MCF 10A (cell line): ENCODE data around the gene TXNDC15. TPM values are rescaled to one million over a fixed set of nuclear protein-coding genes. Genes with fewer than 3 reads are reported as not detected.
"Not testable (repeated sequence)": the region's sequence is repeated elsewhere in the genome, so short reads cannot be mapped to it uniquely, and the experiment has no call there.

Experiments used
- BruUV-seq: library from RNA; stranded (reverse); fragments of 400-500 nt; replicated peaks from 2 replicates; lab custom pipeline; 2021; lab: Mats Ljungman, UMichigan
- CTCF ChIA-PET: fragments of 300-600 bp; sonication (Branson Sonifier 250); formaldehyde crosslinking; extraction: SDS; loops from one replicate; lab custom pipeline; 2021; ENCODE audit warnings: antibody characterized with exemption, inconsistent platforms; lab: Yijun Ruan, JAX
- POLR2A ChIA-PET: fragments of 300-600, 350-650 bp; sonication (Branson Sonifier 250); formaldehyde crosslinking; extraction: SDS; loops from one replicate; lab custom pipeline; 2020; ENCODE audit warnings: antibody characterized with exemption, inconsistent platforms; lab: Yijun Ruan, JAX
- DNase-seq: peaks from one replicate; pipeline ENCODE4 v3.0.0-alpha.2; 2018; ENCODE audit not compliant: unreplicated experiment
- H3K27ac Mint-ChIP-seq: one replicate; pipeline ENCODE4 v1.8.0; 2022; ENCODE audit warnings: mild to moderate bottlenecking, low read depth, mixed read lengths; ENCODE audit not compliant: unreplicated experiment
- H3K27me3 Mint-ChIP-seq: one replicate; pipeline ENCODE4 v1.8.0; 2022; ENCODE audit warnings: mixed read lengths; ENCODE audit not compliant: insufficient read depth, unreplicated experiment
- H3K36me3 Mint-ChIP-seq: one replicate; pipeline ENCODE4 v1.8.0; 2022; ENCODE audit warnings: mild to moderate bottlenecking, moderate library complexity, mixed read lengths; ENCODE audit not compliant: insufficient read depth, unreplicated experiment
- H3K4me1 Mint-ChIP-seq: one replicate; pipeline ENCODE4 v1.8.0; 2022; ENCODE audit warnings: mixed read lengths; ENCODE audit not compliant: insufficient read depth, unreplicated experiment
- H3K4me3 Mint-ChIP-seq: one replicate; pipeline ENCODE4 v1.8.0; 2022; ENCODE audit warnings: mild to moderate bottlenecking, moderate library complexity, mixed read lengths; ENCODE audit not compliant: unreplicated experiment
- H3K9me3 Mint-ChIP-seq: one replicate; pipeline ENCODE4 v1.8.0; 2022; ENCODE audit warnings: mixed read lengths; ENCODE audit not compliant: unreplicated experiment
- CTCF ChIP-seq: fragments of 200-600 bp; IDR thresholded peaks from one replicate; pipeline ENCODE4 v1.8.0; 2022; ENCODE audit warnings: antibody characterized with exemption, mild to moderate bottlenecking; ENCODE audit not compliant: unreplicated experiment
- intact Hi-C: fragments of 100-400 bp; cut with micrococcal nuclease; formaldehyde crosslinking; loops from 2 replicates; pipeline ENCODE4 v1.14.1; 2022
- total RNA-seq: library from RNA; stranded (reverse); gene quantifications from 2 replicates; pipeline ENCODE4 v1.2.3, GENCODE V29; 2022

TXNDC15 gene
- total RNA-seq, 1 experiment from 2014 or later, result 57.0 TPM

- Mint-ChIP-seq H3K4me1 (no peaks in the 10 kb centered on the region), H3K4me3 (no peak overlapping the region), H3K9me3 (no peaks in the 10 kb centered on the region), H3K36me3 (peaks cover 95% of the 10 kb centered on the region), H3K27me3 (no peaks in the 10 kb centered on the region), H3K27ac (no peak overlapping the region)
- no peak for TF ChIP-seq CTCF
- no TSS peak for BruUV-seq
- DNase-seq, result no peak
- ChIA-PET POLR2A (interaction anchor here (1.2 to 2.5 kb wide), 4 partner anchors 9 to 15 kb away, joined by 4 to 9 read pairs (median 6); partner anchors contain the start of gene C5orf24), CTCF (interaction anchor here (1.0 to 1.9 kb wide), 3 partner anchors 11 to 16 kb away, joined by 3 to 7 read pairs (median 4); no protein-coding TSS in a partner anchor)
- intact Hi-C loops, result no loop called here
Observed at GRCh38 chr5:134833340-134834032, 40.7 kb upstream of the TXNDC15 start.

- Mint-ChIP-seq H3K9me3 (no peaks in the 10 kb centered on the region), H3K36me3 (peaks cover 98% of the 10 kb centered on the region), H3K27me3 (no peaks in the 10 kb centered on the region), H3K4me3 (no peak overlapping the region), H3K27ac (no peak overlapping the region), H3K4me1 (no peaks in the 10 kb centered on the region)
- no peak for DNase-seq
- intact Hi-C loops, result no loop called here
- POLR2A ChIA-PET, result interaction anchor here (0.7 to 2.5 kb wide), 3 partner anchors 10 to 67 kb away, joined by 3 to 9 read pairs (median 4); partner anchors contain the start of gene C5orf24
- no peak for TF ChIP-seq CTCF
- BruUV-seq, result no TSS peak
- CTCF ChIA-PET, result no interaction called here
Observed at GRCh38 chr5:134835623-134836022, 38.5 kb upstream of the TXNDC15 start.

- H3K27ac Mint-ChIP-seq, result no peak overlapping the region
- no TSS peak for BruUV-seq
- no peak for DNase-seq
- H3K4me1 Mint-ChIP-seq, result peaks cover 9% of the 10 kb centered on the region
- ChIA-PET POLR2A (interaction anchor here (0.5 to 1.0 kb wide), 4 partner anchors 8 to 1733 kb away, joined by 3 to 5 read pairs (median 4); partner anchors contain the start of gene C5orf24), CTCF (interaction anchor here (0.6 to 1.0 kb wide), 3 partner anchors 21 to 1943 kb away, joined by 3 to 4 read pairs (median 3); no protein-coding TSS in a partner anchor)
- peaks cover 90% of the 10 kb centered on the region for H3K36me3 Mint-ChIP-seq
- H3K9me3 Mint-ChIP-seq, result no peaks in the 10 kb centered on the region
- no peaks in the 10 kb centered on the region for H3K27me3 Mint-ChIP-seq
- intact Hi-C loops, result no loop called here
- H3K4me3 Mint-ChIP-seq, result no peak overlapping the region
- TF ChIP-seq CTCF, result no peak
Observed at GRCh38 chr5:134837530-134838181, 36.5 kb upstream of the TXNDC15 start.

GRCh38 chr5:134838361-134838760 is 35.8 kb upstream of the TXNDC15 start:
- H3K27me3 Mint-ChIP-seq, BruUV-seq: not testable (repeated sequence)
- POLR2A ChIA-PET, result interaction anchor here (0.5 to 0.7 kb wide), 2 partner anchors 9 to 1734 kb away, joined by 3 to 4 read pairs; no protein-coding TSS in a partner anchor

More at GRCh38 chr5:134838361-134838760, 35.8 kb upstream of the TXNDC15 start:
- H3K27ac Mint-ChIP-seq, DNase-seq, H3K4me3 Mint-ChIP-seq, intact Hi-C loops, H3K9me3 Mint-ChIP-seq: not testable (repeated sequence)
- CTCF ChIA-PET, result interaction anchor here (1.0 kb wide), 1 partner anchor 158 kb away, joined by 3 read pairs; no protein-coding TSS in a partner anchor
- H3K36me3 Mint-ChIP-seq, result peaks cover 83% of the 10 kb centered on the region
- peaks cover 12% of the 10 kb centered on the region for H3K4me1 Mint-ChIP-seq
